ENCODE data around the gene GALNT14. TPM values are rescaled to one million over a fixed set of nuclear protein-coding genes. Genes with fewer than 3 reads are reported as not detected.

Gene GALNT14
- polyA plus RNA-seq, 1 experiment: 0.07 TPM

DNA sequence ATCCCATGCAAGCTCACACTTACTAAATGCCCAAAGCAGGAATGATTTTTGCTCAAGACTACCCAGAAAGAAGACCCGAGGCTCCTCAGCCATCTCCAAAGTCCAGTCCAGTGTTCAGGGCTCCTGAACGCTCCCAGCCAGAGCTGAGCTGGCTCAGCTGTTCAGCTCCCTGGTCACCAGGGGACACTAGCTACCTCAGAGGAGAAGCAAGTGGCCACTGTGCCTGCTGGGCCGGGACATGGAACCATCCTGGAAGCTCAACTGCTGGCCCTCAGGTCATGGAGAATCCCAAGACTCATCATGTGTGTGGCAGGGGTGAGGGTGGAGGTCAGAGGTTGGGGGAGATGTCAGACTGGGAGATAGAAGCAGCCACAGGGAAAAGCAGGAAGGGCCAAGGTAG, 89.0 kb downstream of the GALNT14 start:
- ChIA-PET CTCF (no interaction called here), POLR2A (no interaction called here)
- H3K9me3 ChIP-seq (ENCODE audit: control insufficient read depth, insufficient read depth, low read length): no peaks in the 10 kb centered on the region
- DNase-seq (ENCODE audit: low read depth, low spot score): no peak
- no peak overlapping the region for H3K4me3 ChIP-seq (ENCODE audit: low read depth, low read length)
- no peaks in the 10 kb centered on the region for H3K27me3 ChIP-seq (ENCODE audit: control insufficient read depth, insufficient read depth, low read length)
- TF ChIP-seq, protein P1, sequence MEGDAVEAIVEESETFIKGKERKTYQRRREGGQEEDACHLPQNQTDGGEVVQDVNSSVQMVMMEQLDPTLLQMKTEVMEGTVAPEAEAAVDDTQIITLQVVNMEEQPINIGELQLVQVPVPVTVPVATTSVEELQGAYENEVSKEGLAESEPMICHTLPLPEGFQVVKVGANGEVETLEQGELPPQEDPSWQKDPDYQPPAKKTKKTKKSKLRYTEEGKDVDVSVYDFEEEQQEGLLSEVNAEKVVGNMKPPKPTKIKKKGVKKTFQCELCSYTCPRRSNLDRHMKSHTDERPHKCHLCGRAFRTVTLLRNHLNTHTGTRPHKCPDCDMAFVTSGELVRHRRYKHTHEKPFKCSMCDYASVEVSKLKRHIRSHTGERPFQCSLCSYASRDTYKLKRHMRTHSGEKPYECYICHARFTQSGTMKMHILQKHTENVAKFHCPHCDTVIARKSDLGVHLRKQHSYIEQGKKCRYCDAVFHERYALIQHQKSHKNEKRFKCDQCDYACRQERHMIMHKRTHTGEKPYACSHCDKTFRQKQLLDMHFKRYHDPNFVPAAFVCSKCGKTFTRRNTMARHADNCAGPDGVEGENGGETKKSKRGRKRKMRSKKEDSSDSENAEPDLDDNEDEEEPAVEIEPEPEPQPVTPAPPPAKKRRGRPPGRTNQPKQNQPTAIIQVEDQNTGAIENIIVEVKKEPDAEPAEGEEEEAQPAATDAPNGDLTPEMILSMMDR (IDR thresholded peaks at IDR 0.05; ENCODE audit: low read depth, low read length): no peak
- H3K27ac ChIP-seq (ENCODE audit: low read depth, low read length): no peak overlapping the region

DNA sequence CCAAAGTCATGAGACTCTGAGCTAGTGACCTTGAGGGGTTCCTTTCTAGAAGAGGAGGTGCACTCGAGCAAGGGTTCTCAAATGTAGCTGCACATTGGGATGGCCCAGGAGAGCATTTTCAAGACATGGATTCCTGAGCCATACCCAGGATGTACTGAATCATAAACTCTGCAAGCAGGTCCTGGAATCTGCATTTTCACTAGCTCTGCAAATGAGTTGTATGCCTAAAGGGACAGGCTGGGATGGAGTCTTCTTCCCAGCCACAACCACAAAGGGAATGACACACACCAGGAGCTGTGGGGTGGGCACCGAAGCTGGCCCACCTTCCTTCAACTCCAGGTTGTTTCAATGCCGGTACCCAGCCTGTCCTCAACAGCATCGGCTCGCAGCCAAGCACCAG, 90.6 kb downstream of the GALNT14 start:
- Histone ChIP-seq H3K4me3 (ENCODE audit: low read depth, low read length) (no peak overlapping the region), H3K9me3 (ENCODE audit: control insufficient read depth, insufficient read depth, low read length) (no peaks in the 10 kb centered on the region), H3K27ac (ENCODE audit: low read depth, low read length) (no peak overlapping the region), H3K27me3 (ENCODE audit: control insufficient read depth, insufficient read depth, low read length) (no peaks in the 10 kb centered on the region)
- no peak for DNase-seq (ENCODE audit: low read depth, low spot score)
- ChIA-PET POLR2A (no interaction called here), CTCF (no interaction called here)
- TF ChIP-seq, protein P1 (IDR thresholded peaks at IDR 0.05; ENCODE audit: low read depth, low read length): no peak

DNA sequence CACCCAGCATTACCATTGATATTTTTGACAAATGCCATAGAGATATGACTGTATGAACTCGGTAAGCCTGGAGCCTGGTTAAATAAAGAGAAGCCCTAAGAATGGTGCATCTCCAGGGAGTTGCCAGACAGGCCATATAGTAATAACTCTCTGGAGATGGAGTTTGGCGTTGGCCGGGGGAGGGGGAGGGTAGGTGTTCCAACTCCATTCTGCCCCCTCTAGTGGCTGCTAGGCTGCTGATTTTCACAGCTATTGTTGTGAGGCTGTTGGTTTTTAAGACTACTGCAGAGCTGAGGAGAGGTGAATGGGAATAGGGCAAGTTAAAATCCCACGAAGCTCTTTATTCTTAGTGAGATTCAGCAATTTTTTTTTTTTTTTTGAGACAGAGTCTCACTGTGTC, 99.9 kb downstream of the GALNT14 start:
- no peak for DNase-seq (ENCODE audit: low read depth, low spot score)
- TF ChIP-seq, protein P1 (IDR thresholded peaks at IDR 0.05; ENCODE audit: low read depth, low read length): no peak
- no peaks in the 10 kb centered on the region for H3K9me3 ChIP-seq (ENCODE audit: control insufficient read depth, insufficient read depth, low read length)
- no peak overlapping the region for H3K4me3 ChIP-seq (ENCODE audit: low read depth, low read length)
- H3K27me3 ChIP-seq (ENCODE audit: control insufficient read depth, insufficient read depth, low read length): no peaks in the 10 kb centered on the region
- POLR2A ChIA-PET: no interaction called here
- H3K27ac ChIP-seq (ENCODE audit: low read depth, low read length): no peak overlapping the region
- CTCF ChIA-PET: no interaction called here

DNA sequence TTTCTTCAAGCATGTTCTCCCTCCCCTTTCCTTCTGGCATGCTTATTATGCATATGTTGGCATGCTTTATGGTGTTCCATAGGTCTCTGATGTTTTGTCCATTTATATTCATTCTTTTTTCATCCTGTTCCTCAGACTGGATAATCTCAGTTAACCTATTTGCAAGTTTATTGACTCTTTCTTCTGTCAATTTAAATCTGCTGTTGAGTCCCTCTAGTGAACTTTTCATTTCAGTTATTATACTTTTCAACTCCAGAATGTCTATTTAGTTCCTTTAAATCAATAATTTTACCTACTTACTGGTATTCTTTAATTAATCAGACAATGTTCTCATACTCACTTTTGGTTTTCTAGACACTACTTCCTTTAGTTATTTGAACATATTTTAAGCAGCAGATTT, 101.2 kb downstream of the GALNT14 start:
- no peak for DNase-seq (ENCODE audit: low read depth, low spot score)
- CTCF ChIA-PET: no interaction called here
- Histone ChIP-seq H3K27me3 (ENCODE audit: control insufficient read depth, insufficient read depth, low read length) (no peaks in the 10 kb centered on the region), H3K4me3 (ENCODE audit: low read depth, low read length) (no peak overlapping the region), H3K27ac (ENCODE audit: low read depth, low read length) (no peak overlapping the region), H3K9me3 (ENCODE audit: control insufficient read depth, insufficient read depth, low read length) (no peaks in the 10 kb centered on the region)
- TF ChIP-seq, protein P1 (IDR thresholded peaks at IDR 0.05; ENCODE audit: low read depth, low read length): no peak
- POLR2A ChIA-PET: no interaction called here

DNA sequence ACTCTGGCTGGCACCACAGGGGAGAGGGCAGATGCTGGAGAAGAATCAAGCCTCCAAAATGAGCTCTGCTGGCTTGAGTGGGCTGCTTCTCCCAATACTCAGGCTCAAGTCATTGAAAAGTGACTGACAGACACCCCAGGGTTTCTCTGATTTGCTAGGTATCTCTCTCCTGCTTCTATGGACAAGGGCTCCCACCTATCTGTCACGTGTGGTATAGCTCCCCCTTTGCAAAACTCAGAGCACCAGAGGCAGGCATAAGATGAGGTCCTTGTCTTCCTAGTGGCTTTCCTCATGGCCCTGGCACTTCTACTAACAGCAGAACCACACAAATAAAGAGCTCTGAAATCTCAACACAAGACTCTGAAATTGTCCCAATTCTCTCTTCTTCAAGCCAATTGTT, 105.2 kb downstream of the GALNT14 start:
- POLR2A ChIA-PET: no interaction called here
- no peak for DNase-seq (ENCODE audit: low read depth, low spot score)
- TF ChIP-seq, protein P1 (IDR thresholded peaks at IDR 0.05; ENCODE audit: low read depth, low read length): no peak
- Histone ChIP-seq H3K9me3 (ENCODE audit: control insufficient read depth, insufficient read depth, low read length) (no peaks in the 10 kb centered on the region), H3K4me3 (ENCODE audit: low read depth, low read length) (no peak overlapping the region), H3K27ac (ENCODE audit: low read depth, low read length) (no peak overlapping the region), H3K27me3 (ENCODE audit: control insufficient read depth, insufficient read depth, low read length) (no peaks in the 10 kb centered on the region)
- CTCF ChIA-PET: no interaction called here
